Measurements from ENCODE around the gene RPRD1B. TPM values are rescaled to one million over a fixed set of nuclear protein-coding genes. Genes with fewer than 3 reads are reported as not detected.

The RPRD1B gene
- total and polyA plus RNA-seq, 2 experiments from 2014 or later: 7.3 to 24.3 TPM

- H3K27ac ChIP-seq (ENCODE audit: low read depth): no peak overlapping the region
Observed at GRCh38 chr20:38061109-38061508, 27.6 kb downstream of the RPRD1B start.

GRCh38 chr20:38062890-38063289, 29.3 kb downstream of the RPRD1B start:
- no peaks in the 10 kb centered on the region for H3K4me1 Mint-ChIP-seq
- no peak overlapping the region for H3K27ac Mint-ChIP-seq
- TF ChIP-seq POLR2AphosphoS5 (IDR thresholded peaks at IDR 0.05; ENCODE audit: low read depth) (no peak), JUNB (IDR thresholded peaks at IDR 0.05; ENCODE audit: unreplicated experiment) (no peak), STAT1 (IDR thresholded peaks at IDR 0.05; ENCODE audit: unreplicated experiment) (no peak), NANOG (IDR thresholded peaks at IDR 0.05; ENCODE audit: borderline replicate concordance) (no peak), CREB1 (CRISPR knock-in tag; IDR thresholded peaks at IDR 0.05; ENCODE audit: low read depth) (no peak), EZH2 (IDR thresholded peaks at IDR 0.05; ENCODE audit: low read depth, unreplicated experiment) (no peak), ZNF114 (CRISPR knock-in tag; IDR thresholded peaks at IDR 0.05) (no peak), ZNF331 (CRISPR knock-in tag; IDR thresholded peaks at IDR 0.05; ENCODE audit: low read depth) (no peak)

More at GRCh38 chr20:38061109-38061508, 27.6 kb downstream of the RPRD1B start:
- Mint-ChIP-seq H3K4me1 (no peaks in the 10 kb centered on the region), H3K9me3 (no peaks in the 10 kb centered on the region), H3K27ac (no peak overlapping the region), H3K36me3 (ENCODE audit: low read depth) (peaks cover 36% of the 10 kb centered on the region), H3K4me3 (no peak overlapping the region), H3K27me3 (ENCODE audit: insufficient read depth, low read depth, poor library complexity) (no peaks in the 10 kb centered on the region)
- TF ChIP-seq REST (IDR thresholded peaks at IDR 0.05; ENCODE audit: unreplicated experiment) (no peak), NANOG (IDR thresholded peaks at IDR 0.05; ENCODE audit: borderline replicate concordance) (no peak), CREB1 (CRISPR knock-in tag; IDR thresholded peaks at IDR 0.05; ENCODE audit: low read depth) (no peak)
- H3K4me3 ChIP-seq: no peak overlapping the region
- no peaks in the 10 kb centered on the region for H3K4me1 ChIP-seq (ENCODE audit: insufficient read depth)
- H3K4me2 ChIP-seq: no peak overlapping the region
- no peaks in the 10 kb centered on the region for H3F3A ChIP-seq (replicated peaks; ENCODE audit: low read depth)
- no peak overlapping the region for H2AFZ ChIP-seq
- H3K27me3 ChIP-seq (ENCODE audit: insufficient read depth): no peaks in the 10 kb centered on the region
- peaks cover 51% of the 10 kb centered on the region for H3K36me3 ChIP-seq (ENCODE audit: insufficient read depth)
- DNase-seq (ENCODE audit: low spot score): no peak
- ATAC-seq: no peak
- H3K79me2 ChIP-seq (replicated peaks; ENCODE audit: insufficient read depth): peaks cover 9% of the 10 kb centered on the region; the same call in 1 of the 2 replicates
- peaks cover 7% of the 10 kb centered on the region for H4K20me1 ChIP-seq (replicated peaks; ENCODE audit: insufficient read depth)
- no peaks in the 10 kb centered on the region for H3K9me2 ChIP-seq (ENCODE audit: insufficient read depth)

More at GRCh38 chr20:38062890-38063289, 29.3 kb downstream of the RPRD1B start:
- H3K27me3 Mint-ChIP-seq (ENCODE audit: insufficient read depth, low read depth, poor library complexity): no peaks in the 10 kb centered on the region
- Histone ChIP-seq H4K20me1 (replicated peaks; ENCODE audit: insufficient read depth) (peaks cover 7% of the 10 kb centered on the region), H3K4me1 (ENCODE audit: insufficient read depth) (no peaks in the 10 kb centered on the region), H3K9me2 (ENCODE audit: insufficient read depth) (no peaks in the 10 kb centered on the region), H3F3A (replicated peaks; ENCODE audit: low read depth) (no peaks in the 10 kb centered on the region), H3K79me2 (replicated peaks; ENCODE audit: insufficient read depth) (0 out of 2 replicates have a peak, but pooled peaks cover 7% of the 10 kb centered on the region), H3K27ac (ENCODE audit: low read depth) (no peak overlapping the region), H3K4me2 (no peak overlapping the region), H2AFZ (no peak overlapping the region), H3K4me3 (no peak overlapping the region), H3K36me3 (ENCODE audit: insufficient read depth) (peaks cover 61% of the 10 kb centered on the region), H3K27me3 (ENCODE audit: insufficient read depth) (no peaks in the 10 kb centered on the region)
- H3K4me3 Mint-ChIP-seq: no peak overlapping the region
- peaks cover 50% of the 10 kb centered on the region for H3K36me3 Mint-ChIP-seq (ENCODE audit: low read depth)
- no peaks in the 10 kb centered on the region for H3K9me3 Mint-ChIP-seq
- ATAC-seq: no peak
- DNase-seq (ENCODE audit: low spot score): no peak
